DOHH2 (cell line): ENCODE results near the gene MCEE.

Source experiments
- EZH2phosphoT487 ChIP-seq: fragments of 200-600 bp; sonication (generic); IDR thresholded peaks from 2 replicates; pipeline ENCODE4 v1.6.1; 2017; ENCODE audit warnings: borderline replicate concordance, mild to moderate bottlenecking, antibody characterized with exemption, low read length, moderate library complexity, mixed read lengths
- TF ChIP-seq, protein P1 (sequence below): fragments of 200-600 bp; sonication (generic); IDR thresholded peaks from one replicate; pipeline ENCODE4 v1.5.1; 2014; ENCODE audit warnings: antibody characterized with exemption, mild to moderate bottlenecking, low read depth, low read length; ENCODE audit not compliant: poor library complexity, severe bottlenecking

DNA sequence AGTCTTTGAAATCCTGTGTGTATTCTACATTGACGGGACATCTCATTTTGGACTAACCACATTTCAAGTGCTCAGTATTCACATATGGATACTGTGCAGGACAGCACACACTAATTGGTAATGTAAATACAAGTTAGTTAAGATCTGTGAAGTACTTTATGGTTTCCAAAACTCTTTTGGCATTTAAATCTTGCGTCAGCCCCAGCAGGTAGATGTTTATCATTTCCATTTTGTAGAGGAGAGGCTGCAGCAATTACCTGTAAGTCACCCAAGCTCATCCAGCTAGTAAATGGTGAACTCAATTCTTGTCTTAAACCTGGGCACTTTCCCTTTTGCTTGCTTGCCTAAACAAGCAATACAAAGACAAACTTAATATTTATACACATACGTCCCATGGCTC, 63.2 kb downstream of the MCEE start:
- TF ChIP-seq, protein P1, sequence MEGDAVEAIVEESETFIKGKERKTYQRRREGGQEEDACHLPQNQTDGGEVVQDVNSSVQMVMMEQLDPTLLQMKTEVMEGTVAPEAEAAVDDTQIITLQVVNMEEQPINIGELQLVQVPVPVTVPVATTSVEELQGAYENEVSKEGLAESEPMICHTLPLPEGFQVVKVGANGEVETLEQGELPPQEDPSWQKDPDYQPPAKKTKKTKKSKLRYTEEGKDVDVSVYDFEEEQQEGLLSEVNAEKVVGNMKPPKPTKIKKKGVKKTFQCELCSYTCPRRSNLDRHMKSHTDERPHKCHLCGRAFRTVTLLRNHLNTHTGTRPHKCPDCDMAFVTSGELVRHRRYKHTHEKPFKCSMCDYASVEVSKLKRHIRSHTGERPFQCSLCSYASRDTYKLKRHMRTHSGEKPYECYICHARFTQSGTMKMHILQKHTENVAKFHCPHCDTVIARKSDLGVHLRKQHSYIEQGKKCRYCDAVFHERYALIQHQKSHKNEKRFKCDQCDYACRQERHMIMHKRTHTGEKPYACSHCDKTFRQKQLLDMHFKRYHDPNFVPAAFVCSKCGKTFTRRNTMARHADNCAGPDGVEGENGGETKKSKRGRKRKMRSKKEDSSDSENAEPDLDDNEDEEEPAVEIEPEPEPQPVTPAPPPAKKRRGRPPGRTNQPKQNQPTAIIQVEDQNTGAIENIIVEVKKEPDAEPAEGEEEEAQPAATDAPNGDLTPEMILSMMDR: no peak
- TF ChIP-seq EZH2phosphoT487: no peak
